Inflammatory macrophage treated with lipopolysaccharide for 4 hours (primary cell): ENCODE measurements around the gene AP1S1.
A peak's percentile ranks its signal among the peaks of the same experiment; 100 is the strongest.

ENCODE experiments used
- DNase-seq: peaks from one replicate; pipeline ENCODE4 v3.0.0-alpha.2; 2020

The AP1S1 gene

DNA sequence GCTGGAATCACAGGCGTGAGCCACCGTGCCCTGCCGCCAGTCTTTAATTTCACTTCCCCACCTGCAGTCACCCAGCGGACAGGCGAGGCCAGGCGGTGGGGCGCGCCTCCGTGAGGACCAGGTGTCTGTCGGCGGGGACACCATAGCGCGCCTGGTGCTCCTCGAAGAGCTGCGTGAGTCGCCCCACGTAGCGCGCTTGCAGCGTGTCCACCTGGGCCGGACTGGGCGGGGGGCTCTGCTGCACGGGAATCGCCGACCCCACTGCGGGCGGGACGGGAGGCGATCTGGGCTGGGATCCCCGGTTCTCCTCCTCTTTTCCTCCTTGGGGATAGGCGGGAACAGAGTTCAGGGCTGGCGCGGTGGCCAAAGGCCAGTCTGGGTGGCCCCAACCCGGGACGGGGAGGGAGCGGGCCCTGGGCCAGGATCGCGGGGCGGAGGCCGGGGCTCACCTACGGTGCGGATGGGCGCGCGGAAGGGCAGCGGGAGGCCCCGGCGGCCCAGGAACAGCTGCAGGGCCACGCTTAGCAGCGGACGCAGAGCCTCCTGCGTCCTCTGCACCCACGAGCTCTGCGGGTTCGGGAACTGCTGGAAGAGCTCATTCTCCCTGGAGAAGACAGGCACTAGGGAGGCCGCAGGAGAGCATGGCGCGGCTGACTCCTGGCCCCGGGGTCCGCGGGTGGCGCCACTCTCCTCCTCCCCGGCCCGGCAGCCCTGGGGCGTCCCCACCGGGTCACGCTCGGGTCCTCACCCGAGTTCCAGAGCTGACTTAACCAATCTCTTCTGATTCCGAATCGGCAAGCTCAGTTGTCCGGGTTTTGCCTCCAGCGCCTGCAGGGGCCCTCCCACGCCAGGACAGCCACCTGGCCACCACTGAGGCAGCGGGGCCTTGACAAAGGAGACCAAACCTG, 47.7 kb downstream of the AP1S1 start:
- no peak for DNase-seq

DNA sequence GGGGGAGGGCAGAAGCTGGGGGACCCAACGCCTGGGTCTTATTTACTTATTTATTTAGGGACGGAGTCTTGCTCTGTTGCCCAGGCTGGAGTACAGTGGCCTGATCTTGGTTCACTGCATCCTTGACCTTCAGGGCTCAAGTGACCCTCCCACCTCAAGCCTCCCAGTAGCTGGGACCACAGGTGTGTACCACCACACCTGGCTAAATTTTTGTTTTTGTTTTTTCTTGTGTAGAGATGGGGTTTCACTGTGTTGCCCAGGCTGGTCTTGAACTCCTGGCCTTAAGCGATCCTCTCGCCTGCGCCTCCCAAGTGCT, 48.3 kb downstream of the AP1S1 start:
- no peak for DNase-seq

DNA sequence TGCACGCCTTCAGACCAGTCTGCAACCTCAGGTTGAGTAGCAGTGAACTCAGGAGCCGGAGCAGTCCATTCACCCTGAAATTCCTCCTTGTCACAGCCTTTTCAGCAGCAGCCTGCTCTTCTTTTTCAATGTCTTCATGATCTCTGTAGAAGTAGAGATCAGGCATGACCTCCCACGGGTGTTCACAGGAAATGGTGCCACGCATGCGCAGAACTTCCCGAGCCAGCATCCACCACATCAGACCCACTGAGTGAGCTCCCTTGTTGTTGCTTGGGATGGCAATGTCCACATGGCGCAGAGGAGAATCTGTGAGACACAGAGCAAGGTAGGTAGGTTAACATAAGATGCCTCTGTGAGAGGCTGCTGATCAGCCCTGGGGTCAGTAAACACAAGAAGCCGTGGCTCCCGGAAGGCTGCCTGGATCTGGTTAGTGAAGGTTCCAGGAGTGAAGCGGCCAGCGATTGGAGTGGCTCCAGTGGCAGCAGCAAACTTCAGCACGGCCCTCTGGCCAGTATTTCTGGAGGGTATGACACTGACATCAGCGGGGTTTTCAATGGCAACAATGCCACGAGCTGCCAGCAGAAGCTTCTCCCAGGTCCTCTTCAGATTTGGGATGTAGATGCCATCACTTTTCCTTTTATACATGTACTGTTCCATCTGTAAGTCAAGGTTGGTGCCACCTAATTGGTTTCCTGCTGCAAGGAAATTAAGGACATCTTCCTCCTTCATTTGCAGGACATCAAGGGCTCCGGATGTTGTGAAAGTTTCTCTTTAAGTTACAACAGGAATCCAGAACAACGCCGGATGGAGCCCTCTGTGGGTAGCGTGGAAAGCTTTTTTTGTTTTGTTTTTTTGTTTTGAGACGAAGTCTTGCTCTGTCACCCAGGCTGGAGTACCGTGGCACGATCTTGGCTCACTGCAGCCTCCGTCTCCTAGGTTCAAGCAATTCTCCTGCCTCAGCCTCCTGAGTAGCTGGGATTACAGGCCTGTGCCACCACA, 49.8 kb downstream of the AP1S1 start:
- DNase-seq = peak; percentile 69

DNA sequence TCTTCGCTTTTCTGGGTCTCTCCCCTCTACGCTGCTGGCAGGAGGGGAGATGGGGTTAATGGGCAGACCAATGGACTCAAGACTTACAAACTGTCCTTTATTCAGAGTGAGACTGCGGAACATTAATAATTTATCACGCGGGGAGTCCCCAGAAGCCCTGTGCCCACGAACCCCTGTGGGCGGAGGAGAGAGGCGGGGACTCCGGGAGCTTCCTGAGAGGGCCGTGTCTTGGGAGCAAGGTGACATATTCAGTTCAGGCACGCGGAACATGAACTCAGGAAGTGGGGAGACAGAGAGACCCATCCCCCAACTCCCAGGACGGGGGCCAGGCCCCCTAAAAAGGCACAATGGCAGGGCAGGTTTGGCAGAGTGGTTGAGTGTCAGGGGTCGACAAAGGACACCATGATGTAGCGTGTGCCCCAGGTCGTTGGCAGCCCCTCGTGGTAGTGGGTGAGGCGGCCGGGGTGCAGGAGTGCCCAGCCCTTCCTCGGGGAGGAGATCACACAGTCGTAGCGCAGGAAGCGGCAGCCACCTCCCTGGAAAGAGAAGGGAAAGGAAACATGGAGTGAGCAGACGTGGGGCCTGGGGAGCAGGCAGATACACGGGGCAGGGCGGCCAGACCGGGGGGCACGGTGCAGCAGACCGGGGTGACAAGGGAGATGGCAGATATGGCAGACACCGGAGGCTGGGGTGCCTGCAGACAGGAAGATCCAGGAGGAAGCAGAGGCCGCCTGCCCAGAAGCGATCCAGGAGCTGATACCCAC, 51.8 kb downstream of the AP1S1 start:
- DNase-seq = no peak

DNA sequence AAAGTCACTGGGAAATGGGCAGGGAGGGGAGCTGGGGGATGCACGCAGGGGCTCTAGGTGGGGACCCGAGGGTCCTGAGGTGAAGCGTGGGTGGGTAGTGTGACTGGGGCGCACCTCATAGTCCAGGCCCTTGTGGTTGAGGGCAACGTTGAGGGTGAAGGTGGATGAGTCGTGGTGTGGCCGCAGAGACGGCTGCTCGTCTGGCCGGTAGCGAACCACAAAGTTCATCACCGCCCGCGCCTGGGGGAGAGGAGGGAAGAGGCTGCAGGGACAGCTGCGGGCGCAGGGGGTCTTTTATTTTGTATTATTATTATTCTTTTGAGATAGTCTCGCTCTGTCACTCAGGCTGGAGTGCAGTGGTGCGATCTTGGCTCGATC, 52.4 kb downstream of the AP1S1 start:
- DNase-seq = no peak

DNA sequence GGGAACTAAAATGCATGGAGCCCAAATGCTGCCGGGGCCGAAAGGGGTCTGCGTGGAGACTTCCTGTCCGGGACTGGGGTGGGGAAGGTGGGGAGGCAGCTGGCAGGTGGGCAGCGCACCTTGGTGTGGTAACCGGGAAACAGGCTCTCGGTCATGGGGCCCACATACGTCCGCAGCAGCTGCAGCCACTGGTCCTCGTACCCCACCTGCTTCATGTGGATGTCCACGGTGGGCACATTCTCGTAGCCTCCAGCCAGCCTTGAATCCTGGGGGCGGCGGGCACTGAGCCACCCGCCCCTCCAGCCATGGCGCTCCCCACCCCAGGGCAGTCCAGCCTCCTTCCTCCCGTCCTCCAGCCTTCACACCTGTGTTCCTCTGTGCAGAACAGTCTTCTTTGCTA, 53.2 kb downstream of the AP1S1 start:
- no peak for DNase-seq

DNA sequence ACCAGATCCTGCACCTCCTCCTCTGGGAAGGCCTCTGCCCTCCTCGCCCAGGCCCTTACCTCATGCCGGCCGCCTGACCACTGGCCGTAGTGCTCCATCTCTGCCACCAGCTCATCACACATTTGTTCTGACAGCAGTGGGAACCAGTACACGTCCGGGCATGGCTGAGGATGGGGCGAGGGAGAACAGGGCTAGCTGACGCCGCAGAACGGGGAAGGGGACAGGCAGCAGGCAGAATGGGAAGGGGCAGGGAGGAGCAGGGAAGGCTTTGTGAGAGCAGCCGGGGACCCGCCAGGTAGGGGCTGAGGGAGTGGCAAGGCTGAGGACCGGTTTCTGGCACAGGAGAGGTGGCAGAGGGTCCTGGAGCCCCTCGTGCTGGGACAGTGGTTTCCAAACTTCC, 54.5 kb downstream of the AP1S1 start:
- DNase-seq = no peak

DNA sequence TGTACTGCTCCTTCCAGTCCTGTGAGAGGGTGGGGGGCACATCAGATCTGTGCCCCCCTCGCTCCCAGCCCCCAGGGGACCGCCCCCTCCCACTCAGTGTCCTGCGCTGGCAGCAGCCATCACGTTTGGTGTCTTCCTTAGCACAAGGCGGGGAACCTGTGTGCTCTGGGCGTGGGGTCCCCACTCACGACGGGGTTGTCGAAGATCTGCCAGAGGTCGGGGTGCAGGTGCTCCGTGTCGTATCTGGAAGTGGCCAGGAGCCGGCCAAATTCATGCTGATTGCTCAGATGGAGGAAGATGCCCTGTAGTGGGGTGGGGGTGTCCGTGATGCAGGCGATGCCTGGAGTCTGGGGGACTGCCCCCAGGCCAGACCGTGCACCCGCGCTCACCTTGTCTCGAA, 55.9 kb downstream of the AP1S1 start:
- DNase-seq = no peak
